Measurements from ENCODE around the gene RGS6.

The RGS6 gene

GRCh38 chr14:72583316-72584272 lies 651.4 kb downstream of the RGS6 start:
- no peak for DNase-seq (ENCODE audit: low read depth)

DNA sequence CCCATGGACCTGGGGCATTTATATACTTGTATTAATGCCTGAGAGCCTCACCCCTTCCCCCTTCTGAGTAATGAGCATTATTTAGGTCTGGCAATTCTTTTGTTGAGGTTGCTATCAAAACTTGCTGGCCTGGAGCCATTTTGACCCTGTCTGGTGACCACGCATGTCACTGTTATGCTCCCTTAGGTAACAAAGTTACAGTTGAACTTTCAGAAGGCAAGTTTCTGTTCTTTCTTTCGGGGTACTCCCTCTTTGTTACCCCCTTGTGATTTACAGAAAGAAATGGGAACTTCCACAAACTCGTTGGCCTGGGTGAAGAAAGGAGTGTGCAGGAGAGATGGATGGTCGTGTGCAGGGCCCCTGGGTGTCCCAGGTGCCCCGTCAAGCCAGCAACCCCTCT lies 656.3 kb downstream of the RGS6 start:
- no peak for DNase-seq (ENCODE audit: low read depth)

GRCh38 chr14:72589652-72590051 lies 657.4 kb downstream of the RGS6 start:
- DNase-seq (ENCODE audit: low read depth), result no peak

- DNase-seq (ENCODE audit: low read depth), result no peak
These were observed 658.3 kb downstream of the RGS6 start for GRCh38 chr14:72590577-72590976.

- no peak for DNase-seq (ENCODE audit: low read depth)
These were observed 659.2 kb downstream of the RGS6 start for GRCh38 chr14:72591391-72591790.

GRCh38 chr14:72594099-72594901 lies 662.1 kb downstream of the RGS6 start:
- DNase-seq (ENCODE audit: low read depth), result peak; percentile 28

GRCh38 chr14:72595152-72595862 lies 663.1 kb downstream of the RGS6 start:
- DNase-seq (ENCODE audit: low read depth), result no peak

GRCh38 chr14:72597252-72598233 lies 665.3 kb downstream of the RGS6 start:
- no peak for DNase-seq (ENCODE audit: low read depth)

DNA sequence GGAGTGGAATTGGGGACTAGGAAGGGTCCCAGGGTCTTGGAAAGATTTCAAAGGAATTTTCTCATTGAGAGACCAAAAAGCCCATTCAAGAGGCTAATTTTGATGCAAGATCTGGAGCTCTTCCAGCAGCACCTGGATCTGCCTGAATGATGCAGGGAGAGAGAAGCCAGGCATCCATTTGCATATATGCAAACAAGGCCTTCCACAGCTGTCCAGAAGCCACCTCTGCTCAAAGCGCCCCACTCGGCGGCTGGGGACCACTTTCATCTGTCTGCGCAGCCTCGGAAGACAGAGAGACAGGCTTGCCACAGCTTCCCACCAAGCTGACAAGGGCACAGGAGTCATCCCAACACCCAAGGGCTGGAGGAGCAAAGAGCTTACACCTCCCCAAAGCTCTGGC lies 666.1 kb downstream of the RGS6 start:
- DNase-seq (ENCODE audit: low read depth), result no peak

DNA sequence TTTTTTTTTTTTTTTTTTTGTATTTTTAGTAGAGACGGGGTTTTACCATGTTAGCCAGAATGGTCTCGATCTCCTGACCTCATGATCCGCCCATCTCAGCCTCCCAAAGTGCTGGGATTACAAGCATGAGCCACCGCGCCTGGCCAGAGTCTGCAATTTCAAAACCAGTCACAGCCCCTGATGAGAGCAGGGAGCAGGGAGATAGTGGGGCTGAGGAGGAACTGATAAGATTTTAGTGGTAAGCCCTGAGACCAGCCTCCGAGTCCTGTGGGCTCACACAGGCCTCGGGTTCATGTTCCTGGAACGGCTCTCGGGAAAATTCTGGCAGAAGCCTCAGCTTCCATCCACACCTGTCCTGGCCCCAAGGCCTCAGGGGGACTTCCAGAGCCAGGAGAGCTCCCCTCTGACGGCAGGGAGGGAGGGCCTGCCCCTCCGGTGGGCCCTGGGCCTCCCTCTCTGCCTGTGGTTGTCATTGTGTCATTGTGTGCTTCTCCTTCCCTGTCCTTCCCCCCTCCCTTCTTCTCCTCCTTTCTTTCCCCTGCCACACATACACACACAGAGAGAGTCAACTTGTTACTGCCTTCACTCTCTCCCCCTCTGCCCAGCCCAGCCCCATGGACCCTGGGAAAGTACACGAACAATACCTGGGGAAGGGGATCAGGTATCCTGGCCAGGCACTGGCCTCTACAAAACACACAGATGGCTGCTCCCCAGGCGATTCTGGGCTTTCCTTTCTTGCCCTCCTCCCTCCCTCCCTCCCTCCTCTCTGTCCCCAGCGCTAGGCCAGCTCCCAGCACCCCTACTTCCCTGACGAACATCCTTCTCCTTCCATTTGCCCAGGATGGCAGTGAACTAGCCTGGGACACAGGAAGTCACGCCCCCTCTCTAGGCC lies 667.6 kb downstream of the RGS6 start:
- DNase-seq (ENCODE audit: low read depth), result no peak

DNA sequence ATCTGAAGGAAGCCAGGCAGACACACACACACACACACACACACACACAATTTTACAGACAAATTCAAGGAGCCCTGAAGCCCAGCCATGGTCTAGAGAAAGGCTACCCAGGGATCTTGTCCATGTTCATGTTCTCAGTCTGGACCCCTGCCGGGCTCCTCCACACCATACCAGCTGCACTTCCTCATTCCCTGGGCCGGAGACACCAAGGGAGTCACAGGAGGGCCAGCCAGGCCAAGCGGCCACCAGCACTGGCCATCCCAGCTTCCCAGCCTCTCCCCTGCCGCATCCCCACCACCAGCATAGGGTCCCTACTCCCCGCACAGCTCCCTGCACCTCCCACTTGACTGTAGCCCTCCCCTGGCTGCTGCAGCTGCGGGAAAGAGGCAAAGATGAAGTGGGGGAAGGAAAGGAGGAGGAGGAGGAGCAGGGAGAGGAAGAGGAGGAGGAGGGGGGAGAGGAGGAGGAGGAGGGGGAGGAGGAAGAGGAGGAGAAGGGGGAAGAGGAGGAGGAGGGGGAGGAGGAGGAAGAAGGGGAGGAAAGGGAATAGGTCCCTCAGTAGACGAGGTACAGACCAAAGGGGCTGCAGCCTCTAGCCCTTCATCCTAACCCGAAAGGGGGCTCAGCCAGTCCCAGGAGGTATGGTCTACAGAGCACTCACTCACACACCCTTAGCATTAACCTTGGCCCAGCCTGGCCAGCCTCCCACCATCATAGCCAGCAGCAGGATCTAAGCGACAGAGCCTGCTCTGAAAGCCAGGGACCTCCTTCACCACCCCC lies 668.5 kb downstream of the RGS6 start:
- no peak for DNase-seq (ENCODE audit: low read depth)

GRCh38 chr14:72603639-72604038 lies 671.4 kb downstream of the RGS6 start:
- no peak for DNase-seq (ENCODE audit: low read depth)

- no peak for DNase-seq (ENCODE audit: low read depth)
These were observed 671.9 kb downstream of the RGS6 start for GRCh38 chr14:72604133-72604532.

GRCh38 chr14:72605096-72605920 lies 673.1 kb downstream of the RGS6 start:
- DNase-seq (ENCODE audit: low read depth), result no peak

GRCh38 chr14:72605921-72606220 lies 673.6 kb downstream of the RGS6 start:
- DNase-seq (ENCODE audit: low read depth), result no peak

DNA sequence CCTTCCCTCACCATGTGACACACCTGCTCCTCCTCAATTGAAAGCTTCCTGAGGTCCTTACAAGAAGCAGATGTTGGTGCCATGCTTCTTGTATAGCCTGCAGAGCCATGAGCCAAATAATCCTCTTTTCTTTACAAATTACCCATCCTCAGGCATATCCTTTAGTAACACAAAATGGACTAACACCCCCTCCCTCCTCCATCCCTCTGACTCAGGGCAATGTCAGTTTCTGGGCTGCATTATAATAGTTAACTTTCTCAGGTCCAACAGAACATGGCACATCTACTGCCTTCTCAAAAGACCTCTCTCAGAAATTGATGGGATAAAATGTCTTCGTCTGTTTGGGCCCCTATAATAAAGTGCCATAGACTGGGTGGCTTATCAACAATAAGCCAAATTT lies 674.6 kb downstream of the RGS6 start:
- DNase-seq (ENCODE audit: low read depth), result no peak

DNA sequence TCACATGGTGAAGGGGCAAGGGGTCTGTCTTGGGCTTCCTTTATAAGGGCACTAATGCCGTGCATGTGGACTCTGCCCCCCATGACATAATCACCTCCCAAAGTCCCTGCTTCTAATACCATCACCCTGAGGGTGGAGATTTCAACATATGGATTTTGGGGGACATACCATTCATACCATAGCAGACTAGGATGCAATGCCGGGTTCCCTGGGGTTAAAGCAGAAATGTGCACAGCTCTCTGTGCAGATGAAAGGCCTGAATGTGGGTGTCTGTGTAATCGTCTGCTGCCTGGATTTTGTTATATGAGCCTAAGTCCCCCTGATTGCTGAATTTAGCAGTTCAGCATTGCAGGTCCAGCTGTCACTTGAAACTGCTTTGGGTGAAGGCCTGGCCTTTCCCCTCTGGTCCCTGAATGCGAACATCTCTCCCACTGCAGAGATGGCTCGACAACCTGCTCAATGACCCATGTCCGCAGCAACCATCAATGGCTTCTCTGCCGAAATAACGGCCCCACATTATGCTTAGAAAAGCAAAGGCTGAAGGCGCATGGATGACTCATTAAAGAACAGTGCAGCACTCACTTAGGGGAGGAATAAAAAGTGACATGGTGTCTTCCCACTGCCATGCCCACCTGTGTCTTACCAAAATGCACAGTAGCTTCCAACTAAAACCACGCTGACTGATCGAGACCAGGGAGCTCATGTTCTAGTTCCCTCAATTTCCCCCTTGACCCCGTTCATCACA lies 675.3 kb downstream of the RGS6 start:
- no peak for DNase-seq (ENCODE audit: low read depth)
